CD1c-positive myeloid dendritic cell (primary cell): ENCODE results near the gene KLHL4.
"Not testable (repeated sequence)": the region's sequence is repeated elsewhere in the genome, so short reads cannot be mapped to it uniquely, and the experiment has no call there.

Experiments
- DNase-seq: peaks from one replicate; pipeline ENCODE4 v3.0.0-alpha.2; 2016; ENCODE audit errors: extremely low spot score

Gene KLHL4

GRCh38 chrX:87663421-87663820 lies 145.8 kb downstream of the KLHL4 start:
- no peak for DNase-seq

GRCh38 chrX:87664381-87664780 lies 146.8 kb downstream of the KLHL4 start:
- DNase-seq, result no peak

GRCh38 chrX:87679849-87680248 lies 162.2 kb downstream of the KLHL4 start:
- no peak for DNase-seq

- DNase-seq, result no peak
These were observed 170.1 kb downstream of the KLHL4 start for GRCh38 chrX:87687703-87688102.

- not testable (repeated sequence) for DNase-seq
These were observed 170.6 kb downstream of the KLHL4 start for GRCh38 chrX:87688113-87688748.

- DNase-seq, result not testable (repeated sequence)
These were observed 171.6 kb downstream of the KLHL4 start for GRCh38 chrX:87689218-87689617.

- no peak for DNase-seq
These were observed 175.6 kb downstream of the KLHL4 start for GRCh38 chrX:87693204-87693603.

GRCh38 chrX:87697409-87697808 lies 179.8 kb downstream of the KLHL4 start:
- no peak for DNase-seq

- DNase-seq, result no peak
These were observed 185.2 kb downstream of the KLHL4 start for GRCh38 chrX:87702795-87703194.

GRCh38 chrX:87703469-87703868 lies 185.9 kb downstream of the KLHL4 start:
- not testable (repeated sequence) for DNase-seq

- DNase-seq, result no peak
These were observed 188.5 kb downstream of the KLHL4 start for GRCh38 chrX:87706134-87706533.

- DNase-seq, result no peak
These were observed 193.0 kb downstream of the KLHL4 start for GRCh38 chrX:87710580-87710979.
